ENCODE results near the gene SAMD5.

SAMD5 gene

GRCh38 chr6:147614501-147614900 lies 106.0 kb downstream of the SAMD5 start:
- no peak for FAIRE-seq

GRCh38 chr6:147615659-147616456 lies 107.4 kb downstream of the SAMD5 start:
- DNase-seq (ENCODE audit: extremely low spot score, insufficient read length, low read depth) (no peak), FAIRE-seq (no peak)

More at GRCh38 chr6:147614501-147614900, 106.0 kb downstream of the SAMD5 start:
- no peak for DNase-seq (ENCODE audit: extremely low spot score, insufficient read length, low read depth)

- FAIRE-seq, result no peak
- no peak for DNase-seq (ENCODE audit: extremely low spot score, insufficient read length, low read depth)
These were observed 108.9 kb downstream of the SAMD5 start for GRCh38 chr6:147617366-147617765.

DNA sequence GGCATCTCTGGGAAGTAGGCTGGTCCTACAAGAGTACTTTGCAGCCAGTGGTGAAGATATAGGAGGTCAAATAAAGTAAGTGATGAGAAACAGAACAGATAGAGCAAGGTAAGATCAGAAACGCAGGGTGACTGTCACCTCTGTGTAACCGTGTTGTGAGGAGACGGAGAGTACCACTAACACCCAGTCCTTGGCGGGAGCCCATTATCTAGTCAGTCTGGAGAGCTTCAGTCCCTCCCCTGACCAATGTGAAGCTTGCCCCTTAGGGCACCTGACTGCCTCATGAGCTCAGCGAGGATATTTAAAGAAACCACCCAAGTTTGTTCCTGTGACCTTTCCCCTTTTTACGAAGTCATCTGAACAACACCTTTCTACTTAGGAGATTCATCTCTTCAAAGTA lies 110.0 kb downstream of the SAMD5 start:
- FAIRE-seq (no peak), DNase-seq (ENCODE audit: extremely low spot score, insufficient read length, low read depth) (no peak)

- no peak for FAIRE-seq
- no peak for DNase-seq (ENCODE audit: extremely low spot score, insufficient read length, low read depth)
These were observed 110.4 kb downstream of the SAMD5 start for GRCh38 chr6:147618927-147619326.
